ENCODE measurements around the gene CCL5.
A peak's percentile ranks its signal among the peaks of the same experiment; 100 is the strongest.

The CCL5 gene

DNA sequence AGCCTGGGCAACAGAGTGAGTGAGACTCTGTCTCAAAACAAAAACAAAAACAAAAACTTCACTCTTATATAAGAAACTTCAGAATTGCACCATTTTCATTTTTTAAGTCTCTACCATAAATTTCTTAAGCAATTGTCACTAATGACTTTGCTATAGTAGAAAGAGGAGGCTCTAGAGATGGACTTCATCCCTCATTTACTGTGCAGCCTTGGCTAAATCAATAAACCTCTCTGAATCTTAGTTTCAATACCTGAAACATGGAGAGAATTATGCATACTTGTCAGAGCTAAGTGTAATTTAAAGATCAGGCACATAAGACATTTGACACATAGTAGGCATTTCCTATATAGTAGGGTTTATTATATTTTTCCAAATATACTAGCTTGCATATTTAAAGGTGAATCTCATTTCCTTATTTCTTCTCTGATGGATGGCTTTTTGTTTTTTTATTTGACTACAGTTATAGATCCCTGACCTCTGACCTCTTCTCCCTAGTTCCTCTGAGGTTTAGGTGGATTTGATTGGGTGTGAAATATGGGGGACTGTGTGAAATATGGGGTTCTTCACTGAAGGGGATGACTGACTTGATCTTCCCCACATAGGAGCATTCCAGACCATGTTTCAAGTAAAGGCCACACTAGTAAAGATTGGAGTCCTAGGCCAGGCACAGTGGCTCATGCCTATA lies 2.7 kb downstream of the CCL5 start:
- in situ Hi-C loops (cut with MboI; ENCODE audit: low sequenced_read_pairs, unreplicated experiment) = no loop called here
- TF ChIP-seq, protein P1, sequence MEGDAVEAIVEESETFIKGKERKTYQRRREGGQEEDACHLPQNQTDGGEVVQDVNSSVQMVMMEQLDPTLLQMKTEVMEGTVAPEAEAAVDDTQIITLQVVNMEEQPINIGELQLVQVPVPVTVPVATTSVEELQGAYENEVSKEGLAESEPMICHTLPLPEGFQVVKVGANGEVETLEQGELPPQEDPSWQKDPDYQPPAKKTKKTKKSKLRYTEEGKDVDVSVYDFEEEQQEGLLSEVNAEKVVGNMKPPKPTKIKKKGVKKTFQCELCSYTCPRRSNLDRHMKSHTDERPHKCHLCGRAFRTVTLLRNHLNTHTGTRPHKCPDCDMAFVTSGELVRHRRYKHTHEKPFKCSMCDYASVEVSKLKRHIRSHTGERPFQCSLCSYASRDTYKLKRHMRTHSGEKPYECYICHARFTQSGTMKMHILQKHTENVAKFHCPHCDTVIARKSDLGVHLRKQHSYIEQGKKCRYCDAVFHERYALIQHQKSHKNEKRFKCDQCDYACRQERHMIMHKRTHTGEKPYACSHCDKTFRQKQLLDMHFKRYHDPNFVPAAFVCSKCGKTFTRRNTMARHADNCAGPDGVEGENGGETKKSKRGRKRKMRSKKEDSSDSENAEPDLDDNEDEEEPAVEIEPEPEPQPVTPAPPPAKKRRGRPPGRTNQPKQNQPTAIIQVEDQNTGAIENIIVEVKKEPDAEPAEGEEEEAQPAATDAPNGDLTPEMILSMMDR (IDR thresholded peaks at IDR 0.05; ENCODE audit: borderline replicate concordance, control extremely low read depth, extremely low read depth, insufficient read depth, missing control alignments) = no peak
- no peak for DNase-seq (ENCODE audit: low spot score)

DNA sequence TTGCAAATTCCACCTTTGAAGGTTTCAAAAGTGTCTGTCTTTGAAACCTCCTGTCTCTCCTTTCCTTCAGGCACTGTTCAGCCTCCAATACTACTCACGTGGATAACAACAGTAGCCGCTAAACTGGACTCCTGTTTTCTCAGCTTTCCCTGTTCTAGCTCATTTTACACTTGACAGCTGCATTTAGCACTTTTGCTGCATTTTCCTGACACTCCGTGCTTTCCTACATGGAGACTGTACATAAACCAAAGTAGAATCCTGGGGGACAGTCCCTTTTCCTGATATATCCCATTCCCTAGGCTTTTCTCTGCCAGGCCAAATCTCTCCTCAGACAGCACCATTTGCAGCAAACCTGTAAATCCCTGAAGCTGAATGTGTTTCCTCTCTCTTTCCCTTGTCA lies 3.6 kb downstream of the CCL5 start:
- in situ Hi-C loops (cut with MboI; ENCODE audit: low sequenced_read_pairs, unreplicated experiment) = no loop called here
- TF ChIP-seq, protein P1 (IDR thresholded peaks at IDR 0.05; ENCODE audit: borderline replicate concordance, control extremely low read depth, extremely low read depth, insufficient read depth, missing control alignments) = no peak
- no peak for DNase-seq (ENCODE audit: low spot score)

DNA sequence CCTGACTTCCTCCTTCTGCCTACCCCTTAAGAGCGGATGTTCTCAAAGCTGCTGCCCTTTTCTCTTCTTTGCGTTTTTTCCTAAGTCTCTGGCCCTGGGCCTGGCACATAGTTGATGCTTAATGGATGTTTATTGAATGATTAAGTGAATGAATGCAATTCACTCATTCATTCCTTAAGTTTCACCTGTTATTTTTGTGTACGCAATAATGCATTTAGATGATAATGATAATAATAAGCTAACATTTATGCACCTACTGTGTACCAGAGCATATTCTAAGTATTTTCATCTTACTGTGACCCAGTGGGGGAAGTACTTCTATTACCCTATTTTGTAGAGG lies 4.4 kb downstream of the CCL5 start:
- no peak for DNase-seq (ENCODE audit: low spot score)
- in situ Hi-C loops (cut with MboI; ENCODE audit: low sequenced_read_pairs, unreplicated experiment) = no loop called here
- TF ChIP-seq, protein P1 (IDR thresholded peaks at IDR 0.05; ENCODE audit: borderline replicate concordance, control extremely low read depth, extremely low read depth, insufficient read depth, missing control alignments) = no peak

DNA sequence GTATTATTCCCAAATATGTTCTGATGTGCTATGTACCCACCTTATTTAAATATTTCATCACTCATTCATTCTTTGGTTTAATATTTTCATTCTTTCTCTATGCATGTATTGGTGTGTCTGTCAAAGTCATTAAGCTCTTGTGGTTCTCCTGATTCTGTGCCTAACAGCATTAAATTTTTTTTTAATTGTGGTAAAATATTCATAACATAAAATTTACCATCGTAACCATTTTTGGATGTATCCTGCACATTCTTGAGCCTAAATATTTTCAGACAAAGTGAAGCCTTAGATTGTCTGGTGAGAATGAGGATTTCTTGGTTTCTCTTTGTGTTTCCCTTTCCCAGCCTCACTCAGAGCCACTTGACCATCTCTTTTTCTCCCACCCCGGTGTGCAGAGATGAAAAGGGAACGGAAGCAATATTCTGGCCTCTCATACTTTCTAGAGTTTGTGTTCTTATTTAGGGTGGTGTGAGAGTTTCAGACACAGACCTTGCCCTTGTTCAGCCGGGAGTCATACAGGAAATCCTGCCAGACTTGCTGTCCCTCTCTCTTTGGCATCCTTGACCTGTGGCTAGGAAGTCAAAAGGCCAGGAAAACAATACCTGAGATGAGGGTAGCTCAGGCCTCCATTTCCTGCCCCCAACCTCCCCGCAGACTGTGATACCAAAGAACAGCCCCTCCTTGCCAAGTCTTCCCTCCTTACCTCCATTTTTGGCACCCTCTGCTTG lies 4.9 kb downstream of the CCL5 start:
- TF ChIP-seq, protein P1 (IDR thresholded peaks at IDR 0.05; ENCODE audit: borderline replicate concordance, control extremely low read depth, extremely low read depth, insufficient read depth, missing control alignments) = no peak
- in situ Hi-C loops (cut with MboI; ENCODE audit: low sequenced_read_pairs, unreplicated experiment) = no loop called here
- peak; percentile 45 for DNase-seq (ENCODE audit: low spot score)

DNA sequence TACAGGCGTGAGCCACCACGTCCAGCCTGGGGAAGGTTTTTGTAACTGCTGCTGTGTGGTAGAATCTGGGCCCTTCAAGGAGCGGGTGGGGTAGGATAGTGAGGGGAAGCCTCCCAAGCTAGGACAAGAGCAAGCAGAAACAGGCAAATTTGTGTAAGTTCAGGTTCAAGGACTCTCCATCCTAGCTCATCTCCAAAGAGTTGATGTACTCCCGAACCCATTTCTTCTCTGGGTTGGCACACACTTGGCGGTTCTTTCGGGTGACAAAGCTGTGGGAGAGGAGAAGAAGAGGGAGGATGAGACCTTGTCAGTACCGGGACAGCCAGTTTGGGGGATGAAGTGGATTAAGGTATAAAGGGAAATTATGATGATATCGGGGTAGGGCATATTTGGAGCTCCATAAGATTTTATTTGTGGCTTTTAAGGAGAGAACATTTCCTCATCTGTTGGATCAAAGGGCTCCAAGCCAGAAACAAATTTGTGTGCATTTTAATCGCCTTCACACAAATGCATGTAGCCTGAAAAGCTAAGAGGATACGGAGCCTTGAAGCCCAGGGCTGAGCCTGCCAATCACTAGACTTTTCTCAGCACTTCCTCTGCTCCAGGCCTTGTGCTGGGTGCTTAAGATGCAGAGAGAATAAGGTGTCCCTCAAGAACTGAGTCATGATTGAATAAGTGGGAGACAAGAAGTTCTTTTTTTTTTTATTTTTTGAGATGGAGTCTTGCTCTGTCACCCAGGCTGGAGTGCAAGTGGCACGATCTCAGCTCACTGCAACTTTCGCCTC lies 7.8 kb downstream of the CCL5 start:
- TF ChIP-seq, protein P1 (IDR thresholded peaks at IDR 0.05; ENCODE audit: borderline replicate concordance, control extremely low read depth, extremely low read depth, insufficient read depth, missing control alignments) = no peak
- in situ Hi-C loops (cut with MboI; ENCODE audit: low sequenced_read_pairs, unreplicated experiment) = no loop called here
- no peak for DNase-seq (ENCODE audit: low spot score)

DNA sequence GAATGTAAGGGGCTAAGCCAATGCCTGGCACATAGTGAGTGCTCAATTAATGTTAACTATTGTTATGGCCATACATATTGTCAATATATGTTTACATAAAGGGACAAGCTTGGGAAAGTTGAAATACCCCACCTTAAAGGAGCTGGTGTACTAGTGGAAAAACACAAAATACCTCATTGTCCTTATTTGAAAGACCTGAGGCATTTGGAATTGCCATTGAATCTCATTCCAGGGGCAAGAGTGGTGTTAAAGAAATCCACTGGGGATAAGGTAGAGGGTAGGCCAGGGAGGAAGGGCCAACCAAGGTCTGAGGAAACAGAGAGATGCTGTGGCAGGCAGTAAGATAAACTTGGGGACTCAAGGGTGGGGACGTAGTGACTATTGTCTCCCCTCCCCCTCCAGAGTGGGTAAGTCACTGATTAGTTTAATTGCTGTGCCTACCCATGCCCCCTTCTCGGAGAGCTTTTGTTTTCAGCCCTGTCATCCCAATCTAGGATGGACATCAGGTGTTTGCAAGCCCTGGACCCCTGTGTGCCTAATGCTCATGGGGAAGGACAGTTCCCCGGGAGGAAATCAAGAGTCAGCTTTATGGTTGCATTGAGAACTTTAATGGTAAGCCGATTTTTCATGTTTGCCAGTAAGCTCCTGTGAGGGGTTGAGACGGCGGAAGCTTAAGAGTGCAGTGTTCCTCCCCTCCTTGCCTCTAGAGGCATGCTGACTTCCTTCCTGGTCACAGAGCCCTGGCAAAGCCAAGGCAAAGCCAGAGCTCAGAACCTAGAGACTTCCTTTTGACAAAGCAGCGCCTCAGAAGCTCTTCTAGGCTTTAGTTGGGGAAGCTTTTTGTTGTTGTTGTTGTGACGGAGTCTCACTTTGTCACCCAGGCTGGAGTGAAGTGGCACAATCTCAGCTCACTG lies 9.0 kb downstream of the CCL5 start:
- DNase-seq (ENCODE audit: low spot score) = no peak
- in situ Hi-C loops (cut with MboI; ENCODE audit: low sequenced_read_pairs, unreplicated experiment) = no loop called here
- TF ChIP-seq, protein P1 (IDR thresholded peaks at IDR 0.05; ENCODE audit: borderline replicate concordance, control extremely low read depth, extremely low read depth, insufficient read depth, missing control alignments) = no peak
